Gastroesophageal sphincter (tissue), 4 donors: ENCODE data around the gene CD9. TPM values are rescaled to one million over a fixed set of nuclear protein-coding genes. Genes with fewer than 3 reads are reported as not detected.
A peak's percentile ranks its signal among the peaks of the same experiment; 100 is the strongest.

ENCODE experiments used
- ATAC-seq: fragments of 150-250 bp; one replicate; pipeline ENCODE4 v1.9.1; 2016; ENCODE audit warnings: mild to moderate bottlenecking, moderate library complexity
- H3K27ac ChIP-seq, 4 donors: fragments of 200-600 bp; sonication (generic) in 3 of 4; 1 replicate in 3 of 4; 2 replicates in 1 of 4; pipeline ENCODE4 v1.5.1; 2016 to 2019
- H3K27me3 ChIP-seq: fragments of 200-600 bp; sonication (generic); one replicate; pipeline ENCODE4 v1.5.1; 2019
- H3K36me3 ChIP-seq, 2 donors: fragments of 200-600 bp; sonication (generic); one replicate each; pipeline ENCODE4 v1.5.1; 2019; ENCODE audit warnings: control low read depth in 1 of 2
- H3K4me1 ChIP-seq, 3 donors: fragments of 200-600 bp; sonication (generic); 1 replicate in 2 of 3; 2 replicates in 1 of 3; pipeline ENCODE4 v1.5.1; 2016 to 2019; ENCODE audit warnings: control low read depth in 2 of 3
- H3K4me3 ChIP-seq, 2 donors: fragments of 200-600 bp; sonication (generic); one replicate each; pipeline ENCODE4 v1.5.1; 2019; ENCODE audit warnings: mild to moderate bottlenecking in 1 of 2, moderate library complexity in 1 of 2
- H3K9me3 ChIP-seq, 3 donors: fragments of 200-600 bp; sonication (generic); one replicate each; pipeline ENCODE4 v1.5.1; 2017 to 2019; ENCODE audit warnings: control low read depth in 2 of 3
- EP300 ChIP-seq: sonication (generic); formaldehyde crosslinking; IDR thresholded peaks from one replicate; pipeline ENCODE4 v1.6.1; 2017; ENCODE audit warnings: antibody characterized with exemption, mild to moderate bottlenecking
- POLR2A ChIP-seq, 2 donors: fragments of 450-650 bp; IDR thresholded peaks; one replicate each; pipeline ENCODE4 v1.6.1; 2017; ENCODE audit warnings: antibody characterized with exemption in 2 of 2, mild to moderate bottlenecking in 2 of 2, moderate library complexity in 1 of 2
- POLR2AphosphoS5 ChIP-seq: sonication (generic); formaldehyde crosslinking; IDR thresholded peaks from one replicate; pipeline ENCODE4 v1.6.1; 2017; ENCODE audit warnings: antibody characterized with exemption
- WGBS, 2 donors: methylation state at CpG; one replicate each; pipeline ENCODE4 v1.1.5; 2018; ENCODE audit warnings: low coverage in 1 of 2; 5-methylcytosine and 5-hydroxymethylcytosine counted together
- total RNA-seq, 4 donors: library from RNA; depleted of rRNA; stranded (reverse); fragments of >200 nt; gene quantifications; one replicate each; pipeline ENCODE4 v1.1.0, GENCODE V29; 2016
- TF ChIP-seq, protein P1 (sequence below), 4 experiments: fragments of 200-600 bp in 2 of 4; fragments of 450-650 bp in 2 of 4; sonication (generic) in 1 of 4; IDR thresholded peaks; one replicate each; pipeline ENCODE4 v1.5.1; 2017 to 2019; ENCODE audit warnings: antibody characterized with exemption in 4 of 4, mild to moderate bottlenecking in 2 of 4, moderate library complexity in 2 of 4

The CD9 gene
- total RNA-seq, 4 donors from 2014 or later, result 379 to 558 (median 468) TPM

DNA sequence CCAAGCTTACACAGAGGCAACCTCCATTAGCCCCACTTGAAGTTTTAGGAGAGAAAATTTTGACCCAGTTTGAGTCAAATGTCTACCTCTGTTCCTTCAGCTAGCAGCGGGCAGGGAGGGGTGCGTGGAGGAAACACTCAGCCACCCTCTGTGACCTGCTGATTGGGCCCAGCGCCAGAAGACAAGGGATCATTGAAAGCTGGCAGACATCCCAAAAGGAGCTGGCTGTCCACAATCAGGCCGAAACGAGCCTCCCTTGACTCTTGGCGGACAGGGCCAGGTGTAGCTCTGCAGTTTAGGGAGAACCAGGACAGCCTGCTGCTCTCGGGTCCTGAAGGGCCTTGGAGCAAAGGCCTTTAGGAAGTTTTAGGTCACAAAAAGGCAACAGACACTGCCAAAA lies 41.3 kb downstream of the CD9 start:
- Histone ChIP-seq H3K36me3 (peaks cover 0 to 40% of the 10 kb centered on the region in 2 donors), H3K4me3 (no peak overlapping the region), H3K27me3 (no peaks in the 10 kb centered on the region), H3K4me1 (peaks cover 0 to 22% (median 0%) of the 10 kb centered on the region in 3 donors), H3K9me3 (no peaks in the 10 kb centered on the region), H3K27ac (peak overlapping the region in 3 of 4 donors; percentile 22 to 58 (median 30))
- peak; percentile 59 for ATAC-seq
- 29% methylated on average over 1 of the region's 7 CpGs; no CpG with 5 or more reads in 1 of the 2 donors for WGBS, 2 donors
- TF ChIP-seq POLR2AphosphoS5, result peak; percentile 60
- no peak for TF ChIP-seq EP300

DNA sequence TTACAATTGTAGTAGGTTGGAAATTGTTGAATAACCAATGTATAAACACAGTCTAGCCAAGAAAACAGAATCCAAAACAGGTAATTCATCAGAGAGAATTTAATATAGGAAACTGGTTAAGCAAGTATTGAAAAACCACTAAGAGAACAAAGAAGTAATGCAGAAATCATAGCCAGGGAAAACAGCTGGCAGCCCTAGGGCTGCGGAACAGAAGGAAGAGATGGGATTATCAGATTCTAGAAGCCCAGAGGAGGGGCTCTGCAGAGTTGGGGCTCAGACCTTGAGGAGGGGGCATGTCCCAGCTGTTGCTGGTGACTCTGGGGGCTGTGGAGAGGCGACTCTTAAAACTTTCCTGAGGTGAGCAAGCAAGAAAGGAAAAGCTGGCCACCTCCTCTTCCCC lies 49.4 kb downstream of the CD9 start:
- Histone ChIP-seq H3K27ac (no peak overlapping the region), H3K4me1 (no peaks in the 10 kb centered on the region), H3K4me3 (no peak overlapping the region), H3K27me3 (no peaks in the 10 kb centered on the region), H3K9me3 (no peaks in the 10 kb centered on the region), H3K36me3 (no peaks in the 10 kb centered on the region)
- ATAC-seq, result no peak
- WGBS, 2 donors, result 72 to 100% methylated on average over 2 of the region's 2 CpGs
- TF ChIP-seq EP300, result no peak
- TF ChIP-seq, protein P1, sequence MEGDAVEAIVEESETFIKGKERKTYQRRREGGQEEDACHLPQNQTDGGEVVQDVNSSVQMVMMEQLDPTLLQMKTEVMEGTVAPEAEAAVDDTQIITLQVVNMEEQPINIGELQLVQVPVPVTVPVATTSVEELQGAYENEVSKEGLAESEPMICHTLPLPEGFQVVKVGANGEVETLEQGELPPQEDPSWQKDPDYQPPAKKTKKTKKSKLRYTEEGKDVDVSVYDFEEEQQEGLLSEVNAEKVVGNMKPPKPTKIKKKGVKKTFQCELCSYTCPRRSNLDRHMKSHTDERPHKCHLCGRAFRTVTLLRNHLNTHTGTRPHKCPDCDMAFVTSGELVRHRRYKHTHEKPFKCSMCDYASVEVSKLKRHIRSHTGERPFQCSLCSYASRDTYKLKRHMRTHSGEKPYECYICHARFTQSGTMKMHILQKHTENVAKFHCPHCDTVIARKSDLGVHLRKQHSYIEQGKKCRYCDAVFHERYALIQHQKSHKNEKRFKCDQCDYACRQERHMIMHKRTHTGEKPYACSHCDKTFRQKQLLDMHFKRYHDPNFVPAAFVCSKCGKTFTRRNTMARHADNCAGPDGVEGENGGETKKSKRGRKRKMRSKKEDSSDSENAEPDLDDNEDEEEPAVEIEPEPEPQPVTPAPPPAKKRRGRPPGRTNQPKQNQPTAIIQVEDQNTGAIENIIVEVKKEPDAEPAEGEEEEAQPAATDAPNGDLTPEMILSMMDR (IDR thresholded peaks at IDR 0.05), result no peak
- TF ChIP-seq POLR2AphosphoS5, result no peak
- no peak for TF ChIP-seq POLR2A (IDR thresholded peaks at IDR 0.05)

DNA sequence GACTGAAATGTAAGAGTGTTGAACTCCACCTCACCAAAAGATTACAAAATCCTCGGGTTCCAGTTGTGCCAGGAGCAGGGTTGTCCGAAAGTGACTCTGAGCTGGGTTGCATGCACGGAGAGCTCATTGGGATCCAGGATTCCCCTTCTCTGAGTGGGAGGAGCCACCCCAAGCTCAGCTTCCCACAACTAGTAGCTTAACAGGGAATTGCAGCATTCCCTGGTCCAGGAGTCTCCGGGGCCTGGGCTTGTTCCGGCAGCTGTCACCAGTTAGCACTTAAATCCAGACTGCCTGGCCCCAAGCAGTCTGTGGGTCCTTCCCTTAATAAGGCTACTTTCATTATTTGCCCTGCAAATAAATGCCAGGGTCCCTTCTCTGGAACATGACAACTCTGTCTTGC lies 50.1 kb downstream of the CD9 start:
- 51% methylated on average over 2 of the region's 5 CpGs; no CpG with 5 or more reads in 1 of the 2 donors for WGBS, 2 donors
- no peaks in the 10 kb centered on the region for H3K9me3 ChIP-seq
- no peak overlapping the region for H3K4me3 ChIP-seq
- no peak for ATAC-seq
- H3K4me1 ChIP-seq, result no peaks in the 10 kb centered on the region
- no peak overlapping the region for H3K27ac ChIP-seq
- no peaks in the 10 kb centered on the region for H3K27me3 ChIP-seq
- TF ChIP-seq, protein P1 (IDR thresholded peaks at IDR 0.05), result no peak
- TF ChIP-seq POLR2AphosphoS5, result no peak
- no peak for TF ChIP-seq POLR2A (IDR thresholded peaks at IDR 0.05)
- no peak for TF ChIP-seq EP300
- no peaks in the 10 kb centered on the region for H3K36me3 ChIP-seq

DNA sequence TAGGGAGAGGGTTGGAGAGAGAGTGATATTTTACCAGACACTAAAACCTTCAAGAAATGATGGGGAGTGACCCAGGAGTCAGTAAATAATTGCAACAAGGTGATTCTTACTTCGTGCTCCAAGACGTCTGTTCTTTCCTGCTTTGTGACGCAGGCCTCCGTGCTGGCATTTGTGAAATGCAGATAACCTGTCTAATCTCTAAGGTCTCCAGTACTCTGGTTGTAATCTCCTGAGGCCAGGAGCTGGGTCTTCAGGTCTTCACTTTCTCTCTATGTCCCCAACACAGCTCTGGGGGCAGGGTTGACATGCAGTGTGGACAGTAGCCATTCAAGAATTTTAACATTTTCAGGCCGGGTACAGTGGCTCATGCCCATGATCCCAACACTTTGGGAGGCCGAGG lies 53.1 kb downstream of the CD9 start:
- 89 to 95% methylated on average over 4 of the region's 6 CpGs for whole genome bisulfite sequencing, 2 donors
- no peak overlapping the region for H3K4me3 ChIP-seq
- no peak for ATAC-seq

DNA sequence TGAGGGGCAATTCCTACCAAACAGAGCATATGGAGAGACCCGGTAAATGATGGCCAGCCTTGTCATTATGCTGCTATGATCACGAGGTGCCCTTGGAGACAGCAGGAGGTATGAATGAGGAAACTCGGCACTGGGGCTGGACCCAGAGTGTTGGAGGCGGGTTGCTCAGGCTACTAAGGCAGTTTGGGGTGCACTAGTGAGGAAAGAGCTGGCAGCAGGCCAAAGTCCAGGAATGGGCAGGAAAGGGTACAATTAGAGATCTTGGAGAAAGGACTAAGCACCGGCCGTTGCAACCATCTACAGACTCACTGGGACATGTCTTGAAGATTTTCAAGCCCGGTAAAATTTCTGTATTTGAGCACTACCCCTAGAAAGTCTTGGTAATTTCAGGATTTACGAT lies 54.3 kb downstream of the CD9 start:
- Histone ChIP-seq H3K4me3 (no peak overlapping the region), H3K4me1 (no peaks in the 10 kb centered on the region), H3K9me3 (peaks cover 0 to 8% (median 0%) of the 10 kb centered on the region in 3 donors), H3K27me3 (no peaks in the 10 kb centered on the region), H3K27ac (no peak overlapping the region), H3K36me3 (no peaks in the 10 kb centered on the region)
- WGBS, 2 donors, result 88 to 89% methylated on average over 7 to 8 of the region's 8 CpGs
- no peak for ATAC-seq
- TF ChIP-seq EP300 (no peak), POLR2AphosphoS5 (no peak), POLR2A (IDR thresholded peaks at IDR 0.05) (no peak)
- TF ChIP-seq, protein P1 (IDR thresholded peaks at IDR 0.05), result no peak

More for the DNA sequence above, 53.1 kb downstream of the CD9 start:
- Histone ChIP-seq H3K9me3 (peaks cover 0 to 7% (median 0%) of the 10 kb centered on the region in 3 donors), H3K36me3 (no peaks in the 10 kb centered on the region), H3K27ac (no peak overlapping the region), H3K27me3 (no peaks in the 10 kb centered on the region), H3K4me1 (no peaks in the 10 kb centered on the region)
- TF ChIP-seq POLR2A (IDR thresholded peaks at IDR 0.05) (no peak), EP300 (no peak), POLR2AphosphoS5 (no peak)
- TF ChIP-seq, protein P1 (IDR thresholded peaks at IDR 0.05), result no peak
